VCaP (cell line): Measurements from ENCODE around the gene PTPRN2.

Source experiments
- H3K27ac ChIP-seq: fragments of 450-650 bp; 2 replicates; pipeline ENCODE4 v1.5.1; 2017
- TF ChIP-seq, protein P1 (sequence below): fragments of 450-650 bp; conservative IDR thresholded peaks from 2 replicates; pipeline ENCODE4 v1.5.1; 2017; ENCODE audit warnings: mild to moderate bottlenecking, moderate library complexity

The PTPRN2 gene

DNA sequence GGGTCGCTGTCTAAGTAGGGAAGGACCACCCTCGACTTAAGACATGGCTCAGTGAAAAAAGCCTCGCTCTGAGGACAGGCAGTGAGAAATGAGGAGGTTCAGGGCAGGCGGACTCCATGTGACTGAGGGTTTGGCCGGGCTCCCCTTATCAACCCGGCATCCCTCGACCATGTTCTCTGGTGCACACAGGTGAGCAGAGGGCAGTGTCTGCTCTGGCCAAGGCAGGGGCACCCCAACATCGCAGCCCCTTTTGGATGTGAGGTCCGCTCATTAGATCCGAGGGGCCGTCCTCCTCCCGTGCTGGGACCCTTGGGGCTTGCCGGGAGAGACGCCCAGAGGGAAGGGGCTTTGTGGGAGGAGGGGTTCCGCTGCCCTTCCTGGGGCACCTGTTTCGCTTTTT lies 775.7 kb downstream of the PTPRN2 start:
- H3K27ac ChIP-seq = no peak overlapping the region
- TF ChIP-seq, protein P1, sequence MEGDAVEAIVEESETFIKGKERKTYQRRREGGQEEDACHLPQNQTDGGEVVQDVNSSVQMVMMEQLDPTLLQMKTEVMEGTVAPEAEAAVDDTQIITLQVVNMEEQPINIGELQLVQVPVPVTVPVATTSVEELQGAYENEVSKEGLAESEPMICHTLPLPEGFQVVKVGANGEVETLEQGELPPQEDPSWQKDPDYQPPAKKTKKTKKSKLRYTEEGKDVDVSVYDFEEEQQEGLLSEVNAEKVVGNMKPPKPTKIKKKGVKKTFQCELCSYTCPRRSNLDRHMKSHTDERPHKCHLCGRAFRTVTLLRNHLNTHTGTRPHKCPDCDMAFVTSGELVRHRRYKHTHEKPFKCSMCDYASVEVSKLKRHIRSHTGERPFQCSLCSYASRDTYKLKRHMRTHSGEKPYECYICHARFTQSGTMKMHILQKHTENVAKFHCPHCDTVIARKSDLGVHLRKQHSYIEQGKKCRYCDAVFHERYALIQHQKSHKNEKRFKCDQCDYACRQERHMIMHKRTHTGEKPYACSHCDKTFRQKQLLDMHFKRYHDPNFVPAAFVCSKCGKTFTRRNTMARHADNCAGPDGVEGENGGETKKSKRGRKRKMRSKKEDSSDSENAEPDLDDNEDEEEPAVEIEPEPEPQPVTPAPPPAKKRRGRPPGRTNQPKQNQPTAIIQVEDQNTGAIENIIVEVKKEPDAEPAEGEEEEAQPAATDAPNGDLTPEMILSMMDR = no peak

DNA sequence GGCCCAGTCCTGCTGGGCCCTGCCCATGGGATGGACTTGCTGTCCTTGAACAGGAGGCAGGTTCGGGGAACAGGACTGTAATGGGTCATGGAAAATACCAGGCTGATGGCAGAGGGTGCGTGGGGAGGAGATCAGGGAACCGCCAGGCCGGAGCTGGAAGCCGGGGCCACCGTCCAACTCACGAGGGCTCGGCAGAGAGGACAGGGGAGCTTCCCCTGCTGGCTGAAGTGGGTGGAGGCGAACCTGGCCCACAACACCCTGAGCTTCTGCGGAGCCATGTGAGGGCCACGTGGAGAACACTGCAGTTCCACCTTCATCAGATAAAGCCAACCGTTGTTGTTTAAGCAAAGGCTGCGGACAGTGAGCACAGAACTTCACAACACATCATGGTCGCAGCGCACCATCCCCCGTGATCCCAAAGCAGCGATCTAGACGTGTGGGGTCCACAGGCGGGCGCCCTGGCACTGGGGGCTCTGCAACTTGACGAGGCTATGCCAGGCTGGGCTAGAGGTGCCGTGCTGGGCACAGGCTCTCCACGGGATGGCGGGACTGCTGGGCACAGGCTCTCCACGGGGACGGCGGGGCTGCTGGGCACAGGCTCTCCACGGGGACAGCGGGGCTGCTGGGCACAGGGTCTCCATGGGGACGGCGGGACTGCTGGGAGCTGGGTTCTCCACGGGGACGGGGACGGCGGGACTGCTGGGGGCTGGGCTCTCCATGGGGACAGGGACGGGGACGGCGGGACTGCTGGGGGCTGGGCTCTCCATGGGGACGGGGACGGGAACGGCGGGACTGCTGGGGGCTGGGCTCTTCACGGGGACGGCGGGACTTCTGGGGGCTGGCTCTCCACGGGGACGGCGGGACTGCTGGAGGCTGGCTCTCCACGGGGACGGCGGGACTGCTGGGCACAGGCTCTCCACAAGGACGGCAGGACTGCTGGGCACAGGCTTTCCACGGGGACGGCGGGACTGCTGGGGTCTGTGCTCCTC lies 777.5 kb downstream of the PTPRN2 start:
- TF ChIP-seq, protein P1 = no peak
- no peak overlapping the region for H3K27ac ChIP-seq

GRCh38 chr7:157809154-157809862 lies 778.3 kb downstream of the PTPRN2 start:
- TF ChIP-seq, protein P1 = no peak

GRCh38 chr7:157808042-157808441 lies 779.6 kb downstream of the PTPRN2 start:
- TF ChIP-seq, protein P1 = no peak
- no peak overlapping the region for H3K27ac ChIP-seq

More at GRCh38 chr7:157809154-157809862, 778.3 kb downstream of the PTPRN2 start:
- no peak overlapping the region for H3K27ac ChIP-seq

DNA sequence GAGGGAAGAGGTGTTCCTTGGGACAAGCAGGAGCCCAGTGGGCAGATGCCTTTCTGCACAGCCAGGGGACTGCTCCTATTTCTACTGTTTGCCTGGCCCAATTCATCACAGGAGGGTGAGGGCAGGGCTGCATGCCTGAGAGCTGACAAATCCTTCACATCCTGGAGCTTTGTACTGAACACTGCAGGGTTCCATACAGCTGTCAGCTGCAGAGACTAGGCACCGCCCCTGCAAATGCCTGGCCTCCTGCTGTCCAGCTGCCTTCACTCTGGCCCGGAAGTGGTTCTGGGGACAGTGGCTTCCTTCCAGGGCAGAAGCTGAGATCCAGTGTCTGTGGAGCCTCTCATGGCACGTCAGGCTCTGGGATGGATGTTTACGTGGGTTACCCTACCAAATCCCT lies 780.1 kb downstream of the PTPRN2 start:
- TF ChIP-seq, protein P1 = no peak
- H3K27ac ChIP-seq = no peak overlapping the region

DNA sequence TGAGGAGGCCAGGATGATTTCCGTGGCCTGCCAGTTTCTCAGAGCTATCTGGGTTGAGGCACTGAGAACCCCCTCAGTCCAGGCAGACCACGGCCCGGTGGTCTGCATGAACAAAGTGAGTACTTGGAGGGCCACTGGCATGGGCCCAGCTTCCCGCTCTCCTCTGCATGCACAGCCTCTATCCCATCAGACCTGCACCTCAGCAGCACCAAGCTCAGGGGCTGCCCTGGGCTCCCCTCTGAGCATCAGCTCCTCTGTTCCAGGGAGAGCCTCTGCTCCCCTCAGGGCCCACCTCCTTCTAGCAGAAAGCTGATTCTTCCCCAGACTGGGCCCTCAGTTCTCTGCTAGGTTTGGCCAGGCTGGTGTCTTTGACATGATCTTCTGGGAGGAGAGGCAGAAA lies 780.9 kb downstream of the PTPRN2 start:
- TF ChIP-seq, protein P1 = no peak

GRCh38 chr7:157805713-157806112 lies 781.9 kb downstream of the PTPRN2 start:
- no peak overlapping the region for H3K27ac ChIP-seq
- TF ChIP-seq, protein P1 = no peak

More for the DNA sequence above, 780.9 kb downstream of the PTPRN2 start:
- no peak overlapping the region for H3K27ac ChIP-seq
